ENCODE measurements around the gene EGR1. TPM values are rescaled to one million over a fixed set of nuclear protein-coding genes. Genes with fewer than 3 reads are reported as not detected.

Gene EGR1
- total RNA-seq, 2 experiments from 2014 or later = 0.13 to 1.1 TPM

DNA sequence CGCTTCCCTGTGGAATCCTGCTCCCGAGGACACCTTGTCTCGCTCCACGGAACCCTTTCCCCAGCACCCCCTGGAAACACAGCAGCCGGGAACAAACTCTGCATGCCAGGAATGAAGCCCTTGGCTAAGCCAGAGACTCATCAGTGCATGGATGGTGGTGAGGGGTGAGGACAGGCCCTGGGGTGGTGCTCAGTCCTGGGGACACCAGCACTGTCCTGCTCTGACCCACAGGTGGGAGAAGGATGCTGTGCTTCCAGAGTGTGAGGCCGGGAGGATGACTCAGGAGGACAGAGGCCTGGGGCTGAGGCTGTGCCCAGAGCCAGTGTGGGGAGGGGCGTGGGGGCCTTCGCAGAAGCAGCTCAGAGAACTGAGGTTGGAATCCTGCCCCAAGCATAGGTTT, 11.2 kb upstream of the EGR1 start:
- intact Hi-C loops (cut with micrococcal nuclease; ENCODE audit: unreplicated experiment) = no loop called here
- no peak for DNase-seq (ENCODE audit: low spot score)
- TF ChIP-seq, protein P1, sequence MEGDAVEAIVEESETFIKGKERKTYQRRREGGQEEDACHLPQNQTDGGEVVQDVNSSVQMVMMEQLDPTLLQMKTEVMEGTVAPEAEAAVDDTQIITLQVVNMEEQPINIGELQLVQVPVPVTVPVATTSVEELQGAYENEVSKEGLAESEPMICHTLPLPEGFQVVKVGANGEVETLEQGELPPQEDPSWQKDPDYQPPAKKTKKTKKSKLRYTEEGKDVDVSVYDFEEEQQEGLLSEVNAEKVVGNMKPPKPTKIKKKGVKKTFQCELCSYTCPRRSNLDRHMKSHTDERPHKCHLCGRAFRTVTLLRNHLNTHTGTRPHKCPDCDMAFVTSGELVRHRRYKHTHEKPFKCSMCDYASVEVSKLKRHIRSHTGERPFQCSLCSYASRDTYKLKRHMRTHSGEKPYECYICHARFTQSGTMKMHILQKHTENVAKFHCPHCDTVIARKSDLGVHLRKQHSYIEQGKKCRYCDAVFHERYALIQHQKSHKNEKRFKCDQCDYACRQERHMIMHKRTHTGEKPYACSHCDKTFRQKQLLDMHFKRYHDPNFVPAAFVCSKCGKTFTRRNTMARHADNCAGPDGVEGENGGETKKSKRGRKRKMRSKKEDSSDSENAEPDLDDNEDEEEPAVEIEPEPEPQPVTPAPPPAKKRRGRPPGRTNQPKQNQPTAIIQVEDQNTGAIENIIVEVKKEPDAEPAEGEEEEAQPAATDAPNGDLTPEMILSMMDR (conservative IDR thresholded peaks at IDR 0.05; ENCODE audit: low read length) = no peak
- no peak for TF ChIP-seq EZH2phosphoT487 (IDR thresholded peaks at IDR 0.05; ENCODE audit: borderline replicate concordance, low read depth, low read length)
- H3K9me3 ChIP-seq (ENCODE audit: low read length) = no peaks in the 10 kb centered on the region
- H3K79me2 ChIP-seq (ENCODE audit: insufficient read depth, low read depth, low read length) = no peaks in the 10 kb centered on the region
- no peak overlapping the region for H3K4me2 ChIP-seq (ENCODE audit: low read length)
- H3K27ac ChIP-seq (ENCODE audit: low read depth, low read length, poor library complexity, severe bottlenecking) = no peak overlapping the region
- no peaks in the 10 kb centered on the region for H4K20me1 ChIP-seq (ENCODE audit: insufficient read depth, low read length)
- BruUV-seq (replicated peaks) = no TSS peak
- H3K4me3 ChIP-seq (ENCODE audit: low read depth, low read length, poor library complexity, severe bottlenecking) = no peak overlapping the region
- ChIA-PET CTCF (ENCODE audit: unreplicated experiment) (no interaction called here), POLR2A (interaction anchor here (0.6 kb wide), 1 partner anchor 69 kb away, joined by 4 read pairs; no protein-coding TSS in a partner anchor)
- H3K36me3 ChIP-seq (ENCODE audit: insufficient read depth, low read length) = no peaks in the 10 kb centered on the region
- no peaks in the 10 kb centered on the region for H3K9me2 ChIP-seq (ENCODE audit: insufficient read depth, low read length)
- H3K4me1 ChIP-seq (ENCODE audit: insufficient read depth, low read length, poor library complexity, severe bottlenecking) = peaks cover 14% of the 10 kb centered on the region
- H2AFZ ChIP-seq (ENCODE audit: low read length) = no peak overlapping the region

DNA sequence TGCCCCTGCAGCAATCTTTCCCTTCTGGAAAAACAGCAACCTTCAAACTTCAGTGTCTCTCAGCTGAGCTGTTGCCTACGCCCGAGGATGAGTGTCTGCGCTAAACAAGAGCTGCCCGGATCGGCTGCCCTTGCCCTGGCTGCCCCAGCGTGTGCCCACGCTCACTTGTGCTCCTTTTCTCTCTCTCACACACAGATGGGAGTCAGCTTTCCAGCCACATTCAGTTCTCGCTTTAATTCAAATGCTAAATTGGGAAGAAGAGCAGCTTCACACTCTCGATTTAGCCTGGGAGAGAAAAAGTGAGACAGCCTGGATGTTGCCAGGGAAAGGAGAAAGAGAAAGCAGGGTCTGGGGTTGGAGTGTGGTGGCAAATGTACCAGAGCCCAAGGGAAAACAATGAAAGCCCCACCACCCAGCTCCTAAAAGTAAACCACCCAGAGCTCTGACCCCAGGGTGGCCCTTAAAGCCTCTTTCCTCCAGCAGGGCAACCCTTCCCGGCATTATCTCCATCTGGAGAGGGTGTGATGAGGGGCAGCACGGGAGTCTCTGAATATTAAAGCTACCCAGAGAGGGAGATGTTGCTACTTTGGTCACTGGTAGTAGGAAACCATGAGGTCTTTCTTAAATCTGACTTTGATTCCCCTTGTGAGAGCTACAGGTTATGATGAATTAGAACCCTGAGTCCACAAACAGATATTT, 9.9 kb upstream of the EGR1 start:
- no peak overlapping the region for H2AFZ ChIP-seq (ENCODE audit: low read length)
- H4K20me1 ChIP-seq (ENCODE audit: insufficient read depth, low read length) = no peaks in the 10 kb centered on the region
- H3K27ac ChIP-seq (ENCODE audit: low read depth, low read length, poor library complexity, severe bottlenecking) = no peak overlapping the region
- H3K4me1 ChIP-seq (ENCODE audit: insufficient read depth, low read length, poor library complexity, severe bottlenecking) = peaks cover 24% of the 10 kb centered on the region
- no peak overlapping the region for H3K4me2 ChIP-seq (ENCODE audit: low read length)
- no peak overlapping the region for H3K4me3 ChIP-seq (ENCODE audit: low read depth, low read length, poor library complexity, severe bottlenecking)
- TF ChIP-seq, protein P1 (conservative IDR thresholded peaks at IDR 0.05; ENCODE audit: low read length) = no peak
- no peak for TF ChIP-seq EZH2phosphoT487 (IDR thresholded peaks at IDR 0.05; ENCODE audit: borderline replicate concordance, low read depth, low read length)
- no peaks in the 10 kb centered on the region for H3K9me2 ChIP-seq (ENCODE audit: insufficient read depth, low read length)
- no peaks in the 10 kb centered on the region for H3K79me2 ChIP-seq (ENCODE audit: insufficient read depth, low read depth, low read length)
- intact Hi-C loops (cut with micrococcal nuclease; ENCODE audit: unreplicated experiment) = no loop called here
- H3K9me3 ChIP-seq (ENCODE audit: low read length) = no peaks in the 10 kb centered on the region
- BruUV-seq (replicated peaks) = no TSS peak
- CTCF ChIA-PET (ENCODE audit: unreplicated experiment) = interaction anchor here (0.6 kb wide), 1 partner anchor 8 kb away, joined by 3 read pairs; no protein-coding TSS in a partner anchor
- DNase-seq (ENCODE audit: low spot score) = no peak
- POLR2A ChIA-PET = no interaction called here
- no peaks in the 10 kb centered on the region for H3K36me3 ChIP-seq (ENCODE audit: insufficient read depth, low read length)

DNA sequence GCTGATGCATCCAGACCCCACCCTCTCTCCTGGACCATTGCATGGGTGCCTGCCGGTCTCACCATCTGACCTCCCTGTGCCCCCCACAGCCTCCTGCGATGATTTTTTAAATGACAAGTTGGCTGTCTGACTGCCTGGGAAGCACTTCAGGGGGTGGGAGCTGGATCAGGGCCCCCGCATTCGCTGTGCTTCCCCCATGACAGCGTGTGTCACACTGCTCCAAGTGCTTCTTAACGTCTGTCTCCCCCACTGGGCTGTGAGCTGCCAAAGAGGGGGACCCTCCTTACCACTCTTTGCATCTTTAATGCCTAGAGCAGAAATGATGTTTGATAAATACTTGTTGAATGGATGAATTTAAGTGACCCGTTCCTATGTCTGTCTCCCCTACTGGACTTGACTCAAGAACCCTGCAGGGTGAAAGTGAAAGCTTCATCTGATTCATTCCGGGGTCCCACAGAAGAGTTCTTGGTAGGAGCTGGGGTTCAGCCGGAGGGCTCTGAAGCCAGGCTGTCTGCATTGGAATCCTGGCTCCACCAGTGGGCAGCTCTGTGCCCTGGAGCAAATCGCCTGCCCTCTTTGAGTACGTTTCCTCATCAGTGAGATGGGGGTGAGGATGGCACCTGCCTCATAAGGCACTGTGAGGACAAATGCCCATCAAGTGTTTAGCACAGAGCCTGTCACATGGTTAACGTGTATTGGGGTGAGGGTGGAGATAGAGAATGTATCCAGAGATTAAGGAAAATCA, 7.6 kb upstream of the EGR1 start:
- Histone ChIP-seq H3K27ac (ENCODE audit: low read depth, low read length, poor library complexity, severe bottlenecking) (no peak overlapping the region), H3K4me1 (ENCODE audit: insufficient read depth, low read length, poor library complexity, severe bottlenecking) (peaks cover 28% of the 10 kb centered on the region), H3K9me2 (ENCODE audit: insufficient read depth, low read length) (no peaks in the 10 kb centered on the region), H2AFZ (ENCODE audit: low read length) (no peak overlapping the region; the same call in 1 of the 2 replicates), H3K9me3 (ENCODE audit: low read length) (no peaks in the 10 kb centered on the region), H3K4me3 (ENCODE audit: low read depth, low read length, poor library complexity, severe bottlenecking) (no peak overlapping the region), H3K36me3 (ENCODE audit: insufficient read depth, low read length) (no peaks in the 10 kb centered on the region), H3K4me2 (ENCODE audit: low read length) (no peak overlapping the region), H4K20me1 (ENCODE audit: insufficient read depth, low read length) (no peaks in the 10 kb centered on the region), H3K79me2 (ENCODE audit: insufficient read depth, low read depth, low read length) (no peaks in the 10 kb centered on the region)
- ChIA-PET POLR2A (no interaction called here), CTCF (ENCODE audit: unreplicated experiment) (no interaction called here)
- no peak for TF ChIP-seq EZH2phosphoT487 (IDR thresholded peaks at IDR 0.05; ENCODE audit: borderline replicate concordance, low read depth, low read length)
- intact Hi-C loops (cut with micrococcal nuclease; ENCODE audit: unreplicated experiment) = no loop called here
- DNase-seq (ENCODE audit: low spot score) = no peak
- no TSS peak for BruUV-seq (replicated peaks)

Data from OCI-LY7 (cell line).